NCI-H345 treated with DMSO at 0.1 percent for 48 hours (cell line): Measurements from ENCODE around the gene ETAA1.

Experiments
- DNase-seq: peaks from one replicate; lab custom pipeline; 2025; ENCODE audit not compliant: unreplicated experiment; lab: John Stamatoyannopoulos, UW

ETAA1 gene

GRCh38 chr2:67437114-67437513, 40.0 kb downstream of the ETAA1 start:
- DNase-seq, result no peak

- DNase-seq, result no peak
These were observed 41.2 kb downstream of the ETAA1 start for GRCh38 chr2:67438337-67438736.

GRCh38 chr2:67445652-67446268, 48.6 kb downstream of the ETAA1 start:
- peak; percentile 13 for DNase-seq

GRCh38 chr2:67446491-67446911, 49.4 kb downstream of the ETAA1 start:
- DNase-seq, result peak; percentile 69

- DNase-seq, result no peak
These were observed 51.5 kb downstream of the ETAA1 start for GRCh38 chr2:67448648-67449047.

- peak; percentile 73 for DNase-seq
These were observed 54.1 kb downstream of the ETAA1 start for GRCh38 chr2:67451086-67451832.

- DNase-seq, result no peak
These were observed 56.2 kb downstream of the ETAA1 start for GRCh38 chr2:67453310-67453709.

GRCh38 chr2:67455219-67456142, 58.3 kb downstream of the ETAA1 start:
- DNase-seq, result no peak

- DNase-seq, result peak; percentile 42
These were observed 59.3 kb downstream of the ETAA1 start for GRCh38 chr2:67456428-67456827.

GRCh38 chr2:67457699-67458098, 60.6 kb downstream of the ETAA1 start:
- no peak for DNase-seq

- no peak for DNase-seq
These were observed 62.6 kb downstream of the ETAA1 start for GRCh38 chr2:67459761-67460160.
